ENCODE measurements around the gene JADE2. TPM values are rescaled to one million over a fixed set of nuclear protein-coding genes. Genes with fewer than 3 reads are reported as not detected.

The JADE2 gene
- polyA plus RNA-seq, 2 of the 4 experiments (the other 2 are of a cell fraction): 24.0 to 27.1 TPM

GRCh38 chr5:134586866-134587524, 61.5 kb downstream of the JADE2 start:
- Histone ChIP-seq H3K4me1 (peaks cover 12% of the 10 kb centered on the region), H3K9me3 (no peaks in the 10 kb centered on the region), H3K27ac (peak overlapping the region; percentile 62 to 73), H3K4me2 (peak overlapping the region; percentile 72), H3K4me3 (no peak overlapping the region)
- ATAC-seq: peak; percentile 94
- ChIA-PET CTCF (interaction anchor here (0.6 to 7.1 kb wide), 84 partner anchors 9 to 403 kb away, joined by 3 to 52 read pairs (median 5); partner anchors contain the start of genes CAMLG, CDKN2AIPNL, JADE2 and PCBD2), POLR2A (interaction anchor here (0.5 to 1.1 kb wide), 8 partner anchors 10 to 411 kb away, joined by 3 to 10 read pairs (median 3); partner anchors contain the start of genes CDKN2AIPNL, SEC24A and SKP1)
- no peak for FAIRE-seq
- DNase-seq (ENCODE audit: low read depth in 1 of 2, low spot score in 1 of 2): peak; percentile 89 to 93
- WGBS (ENCODE audit: missing lambda C conversion rate): 16% methylated on average over 13 of the region's 13 CpGs
- TF ChIP-seq KDM1A (IDR thresholded peaks at IDR 0.05; ENCODE audit: low read depth) (no peak), SREBF2 (IDR thresholded peaks at IDR 0.05) (no peak), JUN (IDR thresholded peaks at IDR 0.05) (no peak), NFE2L2 (conservative IDR thresholded peaks at IDR 0.05; ENCODE audit: low read length) (no peak), MAZ (IDR thresholded peaks at IDR 0.05; ENCODE audit: borderline replicate concordance, low read depth, low read length) (0 out of 2 replicates have a peak, but pooled peaks have one; percentile 15), USF2 (IDR thresholded peaks at IDR 0.05) (no peak), KDM5A (IDR thresholded peaks at IDR 0.05) (no peak), MYC (IDR thresholded peaks at IDR 0.05; ENCODE audit: borderline replicate concordance, low read length) (no peak), CBX8 (IDR thresholded peaks at IDR 0.05) (no peak), E2F6 (IDR thresholded peaks at IDR 0.05; ENCODE audit: borderline replicate concordance, low read depth) (no peak), ZSCAN20 (CRISPR knock-in tag; IDR thresholded peaks at IDR 0.05) (no peak), FOSL2 (IDR thresholded peaks at IDR 0.05) (no peak), FOSL2 (CRISPR knock-in tag; IDR thresholded peaks at IDR 0.05) (no peak), FOXS1 (CRISPR knock-in tag; IDR thresholded peaks at IDR 0.05) (no peak), HEYL (CRISPR knock-in tag; IDR thresholded peaks at IDR 0.05) (no peak), POLR2AphosphoS2 (conservative IDR thresholded peaks at IDR 0.05; ENCODE audit: low read length) (no peak), SMC3 (IDR thresholded peaks at IDR 0.05) (peak; percentile 91), BHLHE40 (IDR thresholded peaks at IDR 0.05; ENCODE audit: low read depth, low read length) (no peak), ZC3H11A (IDR thresholded peaks at IDR 0.05) (no peak), TP53 (CRISPR knock-in tag; IDR thresholded peaks at IDR 0.05) (no peak), POLR2A (IDR thresholded peaks at IDR 0.05; ENCODE audit: low read length) (no peak), RCOR1 (IDR thresholded peaks at IDR 0.05; ENCODE audit: low read depth, low read length) (no peak), EHMT2 (IDR thresholded peaks at IDR 0.05; ENCODE audit: low read depth) (no peak), TFCP2L1 (CRISPR knock-in tag; IDR thresholded peaks at IDR 0.05) (no peak), CEBPB (IDR thresholded peaks at IDR 0.05) (no peak), HOXB5 (CRISPR knock-in tag; IDR thresholded peaks at IDR 0.05) (no peak), EP300 (IDR thresholded peaks at IDR 0.05) (no peak), MAFK (IDR thresholded peaks at IDR 0.05; ENCODE audit: partially characterized antibody) (no peak), CBX2 (IDR thresholded peaks at IDR 0.05; ENCODE audit: borderline replicate concordance, low read depth) (no peak), HOXA7 (CRISPR knock-in tag; IDR thresholded peaks at IDR 0.05) (no peak), RNF2 (IDR thresholded peaks at IDR 0.05; ENCODE audit: borderline replicate concordance, low read depth) (no peak), PBX3 (IDR thresholded peaks at IDR 0.05) (no peak), CHD2 (IDR thresholded peaks at IDR 0.05; ENCODE audit: low read length, partially characterized antibody) (no peak)
- TF ChIP-seq, protein P1, sequence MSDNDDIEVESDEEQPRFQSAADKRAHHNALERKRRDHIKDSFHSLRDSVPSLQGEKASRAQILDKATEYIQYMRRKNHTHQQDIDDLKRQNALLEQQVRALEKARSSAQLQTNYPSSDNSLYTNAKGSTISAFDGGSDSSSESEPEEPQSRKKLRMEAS (IDR thresholded peaks at IDR 0.05): peak; percentile 24; the same call in 1 of the 2 replicates
- TF ChIP-seq, protein P2, sequence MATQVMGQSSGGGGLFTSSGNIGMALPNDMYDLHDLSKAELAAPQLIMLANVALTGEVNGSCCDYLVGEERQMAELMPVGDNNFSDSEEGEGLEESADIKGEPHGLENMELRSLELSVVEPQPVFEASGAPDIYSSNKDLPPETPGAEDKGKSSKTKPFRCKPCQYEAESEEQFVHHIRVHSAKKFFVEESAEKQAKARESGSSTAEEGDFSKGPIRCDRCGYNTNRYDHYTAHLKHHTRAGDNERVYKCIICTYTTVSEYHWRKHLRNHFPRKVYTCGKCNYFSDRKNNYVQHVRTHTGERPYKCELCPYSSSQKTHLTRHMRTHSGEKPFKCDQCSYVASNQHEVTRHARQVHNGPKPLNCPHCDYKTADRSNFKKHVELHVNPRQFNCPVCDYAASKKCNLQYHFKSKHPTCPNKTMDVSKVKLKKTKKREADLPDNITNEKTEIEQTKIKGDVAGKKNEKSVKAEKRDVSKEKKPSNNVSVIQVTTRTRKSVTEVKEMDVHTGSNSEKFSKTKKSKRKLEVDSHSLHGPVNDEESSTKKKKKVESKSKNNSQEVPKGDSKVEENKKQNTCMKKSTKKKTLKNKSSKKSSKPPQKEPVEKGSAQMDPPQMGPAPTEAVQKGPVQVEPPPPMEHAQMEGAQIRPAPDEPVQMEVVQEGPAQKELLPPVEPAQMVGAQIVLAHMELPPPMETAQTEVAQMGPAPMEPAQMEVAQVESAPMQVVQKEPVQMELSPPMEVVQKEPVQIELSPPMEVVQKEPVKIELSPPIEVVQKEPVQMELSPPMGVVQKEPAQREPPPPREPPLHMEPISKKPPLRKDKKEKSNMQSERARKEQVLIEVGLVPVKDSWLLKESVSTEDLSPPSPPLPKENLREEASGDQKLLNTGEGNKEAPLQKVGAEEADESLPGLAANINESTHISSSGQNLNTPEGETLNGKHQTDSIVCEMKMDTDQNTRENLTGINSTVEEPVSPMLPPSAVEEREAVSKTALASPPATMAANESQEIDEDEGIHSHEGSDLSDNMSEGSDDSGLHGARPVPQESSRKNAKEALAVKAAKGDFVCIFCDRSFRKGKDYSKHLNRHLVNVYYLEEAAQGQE (IDR thresholded peaks at IDR 0.05): no peak
- TF ChIP-seq, protein P3, sequence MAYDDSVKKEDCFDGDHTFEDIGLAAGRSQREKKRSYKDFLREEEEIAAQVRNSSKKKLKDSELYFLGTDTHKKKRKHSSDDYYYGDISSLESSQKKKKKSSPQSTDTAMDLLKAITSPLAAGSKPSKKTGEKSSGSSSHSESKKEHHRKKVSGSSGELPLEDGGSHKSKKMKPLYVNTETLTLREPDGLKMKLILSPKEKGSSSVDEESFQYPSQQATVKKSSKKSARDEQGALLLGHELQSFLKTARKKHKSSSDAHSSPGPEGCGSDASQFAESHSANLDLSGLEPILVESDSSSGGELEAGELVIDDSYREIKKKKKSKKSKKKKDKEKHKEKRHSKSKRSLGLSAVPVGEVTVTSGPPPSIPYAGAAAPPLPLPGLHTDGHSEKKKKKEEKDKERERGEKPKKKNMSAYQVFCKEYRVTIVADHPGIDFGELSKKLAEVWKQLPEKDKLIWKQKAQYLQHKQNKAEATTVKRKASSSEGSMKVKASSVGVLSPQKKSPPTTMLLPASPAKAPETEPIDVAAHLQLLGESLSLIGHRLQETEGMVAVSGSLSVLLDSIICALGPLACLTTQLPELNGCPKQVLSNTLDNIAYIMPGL (CRISPR knock-in tag; IDR thresholded peaks at IDR 0.05; ENCODE audit: borderline replicate concordance): no peak

All from A549 (cell line).